Fibroblast of lung (primary cell): ENCODE results near the gene PACS2.

ENCODE experiments used
- CTCF ChIP-seq, 2 donors: IDR thresholded peaks in 1 of 2; conservative IDR thresholded peaks in 1 of 2; 1 replicate in 1 of 2; 2 replicates in 1 of 2; pipeline ENCODE4 v1.5.1; 2011 to 2012; ENCODE audit warnings: low read length in 2 of 2, control low read depth in 1 of 2, inconsistent platforms in 1 of 2, low read depth in 1 of 2, mild to moderate bottlenecking in 1 of 2
- EZH2 ChIP-seq: IDR thresholded peaks from 2 replicates; pipeline ENCODE4 v1.5.1; 2012; ENCODE audit warnings: low read length, control low read depth, mild to moderate bottlenecking; ENCODE audit errors: missing control alignments

GRCh38 chr14:105411985-105412770 is 97.6 kb downstream of the PACS2 start:
- TF ChIP-seq CTCF (conservative IDR thresholded peaks at IDR 0.05 in 1 of 2, IDR thresholded peaks at IDR 0.05 in 1 of 2; ENCODE audit: low read depth in 1 of 2, low read length in 2 of 2) (no peak), EZH2 (no peak)
